HG03039 (cell line): ENCODE results near the gene KRT4.
"Not testable (repeated sequence)": the region's sequence is repeated elsewhere in the genome, so short reads cannot be mapped to it uniquely, and the experiment has no call there.

Source experiments
- ATAC-seq: cut with Tn5 transposase; IDR thresholded peaks from one replicate; pipeline ENCODE4 v1.9.1; 2021; ENCODE audit warnings: mild to moderate bottlenecking, moderate library complexity; ENCODE audit not compliant: unreplicated experiment

Gene KRT4

DNA sequence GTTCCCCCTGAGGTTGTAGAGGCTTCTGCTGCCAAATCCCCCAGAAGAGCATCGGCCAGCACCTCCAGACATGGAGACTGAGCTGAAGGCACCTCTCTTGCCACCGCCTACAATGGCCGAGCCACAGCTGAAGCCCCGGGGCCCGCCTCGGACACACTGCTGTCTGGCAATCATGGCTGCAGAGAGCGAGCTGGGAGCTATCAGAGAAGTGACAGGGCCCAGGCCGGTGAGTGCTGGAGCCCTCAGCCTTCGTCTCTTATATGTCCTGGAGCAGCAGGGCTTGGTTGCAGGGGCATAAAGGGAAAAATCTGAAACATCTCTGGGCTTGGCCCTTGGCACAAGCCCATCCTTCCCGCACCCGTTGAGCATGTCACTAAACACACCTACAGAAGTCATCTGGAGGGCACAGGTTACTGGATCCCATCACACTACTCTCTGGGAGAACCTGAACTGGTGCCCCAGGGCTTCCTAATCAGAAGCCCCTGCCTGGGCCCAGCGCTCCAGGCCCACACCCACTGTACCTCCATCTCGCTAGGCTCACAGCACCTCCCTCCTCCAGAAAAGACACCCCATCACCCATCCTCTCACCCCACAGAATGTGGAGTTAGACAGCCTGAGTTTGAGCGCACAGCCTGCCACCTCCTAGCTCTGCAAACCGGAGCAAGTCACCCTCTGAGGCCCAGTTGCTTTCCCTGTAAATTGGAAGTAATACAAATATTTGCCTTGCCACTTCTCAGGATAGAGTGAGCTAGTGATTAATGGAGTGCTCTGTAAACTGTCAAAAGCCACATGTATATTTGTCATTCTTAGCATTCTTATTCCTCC lies at the start of gene KRT4:
TSS of gene KRT4 (minus strand) at position 232 of the 825 bp plus-strand sequence. CDS start at position 174, 58 bp downstream.
- no peak for ATAC-seq

DNA sequence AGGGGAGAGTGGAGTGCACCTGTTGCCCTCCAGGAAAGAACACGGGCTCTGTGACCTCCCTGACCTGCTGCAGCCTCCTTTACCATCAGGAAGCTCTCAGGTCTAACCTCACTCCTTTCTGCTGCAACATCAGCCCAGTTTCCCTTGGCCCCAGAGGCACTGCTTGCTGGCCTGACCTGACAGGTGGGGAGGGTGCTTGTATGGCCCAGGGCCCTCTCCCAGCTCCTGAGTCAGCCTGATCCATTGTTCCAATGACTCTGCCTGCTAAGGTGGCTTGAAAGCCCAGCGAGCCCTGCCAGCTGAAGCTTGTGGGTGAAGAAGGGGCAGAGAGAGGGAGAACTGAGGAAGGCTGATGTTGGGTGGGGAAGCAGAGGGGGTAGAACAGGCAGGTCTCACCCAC lies 48.1 kb upstream of the KRT4 start:
- no peak for ATAC-seq

- ATAC-seq: no peak
These were observed 47.6 kb upstream of the KRT4 start for GRCh38 chr12:52861511-52861910.

GRCh38 chr12:52860102-52860823 lies 46.3 kb upstream of the KRT4 start:
- no peak for ATAC-seq

GRCh38 chr12:52857500-52857899 lies 43.6 kb upstream of the KRT4 start:
- no peak for ATAC-seq

- no peak for ATAC-seq
These were observed 42.9 kb upstream of the KRT4 start for GRCh38 chr12:52856787-52857186.

GRCh38 chr12:52856077-52856476 lies 42.2 kb upstream of the KRT4 start:
- not testable (repeated sequence) for ATAC-seq

GRCh38 chr12:52851787-52852186 lies 37.9 kb upstream of the KRT4 start:
- no peak for ATAC-seq

- no peak for ATAC-seq
These were observed 36.8 kb upstream of the KRT4 start for GRCh38 chr12:52850681-52851080.

- no peak for ATAC-seq
These were observed 35.6 kb upstream of the KRT4 start for GRCh38 chr12:52849511-52849910.

DNA sequence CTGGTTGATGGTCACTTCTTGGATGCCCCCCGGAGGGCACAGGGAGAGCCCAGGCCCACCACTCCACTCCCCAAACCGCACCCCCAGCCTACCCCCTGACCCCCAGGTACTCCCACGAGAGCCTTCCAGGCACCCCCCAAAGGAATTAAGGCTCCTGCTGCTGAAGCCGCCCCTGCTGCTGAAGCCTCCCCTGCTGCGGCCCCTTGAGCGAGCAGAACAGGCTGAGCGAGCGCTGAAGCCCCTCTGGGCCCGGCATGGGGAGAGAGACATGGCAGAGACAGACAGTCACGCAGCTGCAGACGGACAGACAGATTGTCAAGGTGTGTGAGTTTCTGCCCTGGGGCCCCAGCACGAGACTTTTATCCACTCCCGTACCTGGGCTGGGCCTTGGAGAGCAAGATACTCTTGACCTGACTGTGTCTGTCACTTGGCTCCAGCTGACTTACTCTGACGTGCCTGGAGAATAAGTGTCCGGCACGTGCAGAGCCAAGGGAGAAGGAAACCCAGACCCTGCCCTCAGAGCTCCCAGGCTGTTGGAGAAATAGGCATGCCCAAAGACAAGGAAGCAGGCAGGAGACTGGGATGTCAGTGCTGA lies 34.8 kb upstream of the KRT4 start, which contains the start of gene KRT78:
TSS of gene KRT78 (minus strand) at position 334 of the 595 bp plus-strand sequence. CDS start at position 270, 64 bp downstream.
- ATAC-seq: no peak

GRCh38 chr12:52847335-52848102 lies 33.6 kb upstream of the KRT4 start:
- no peak for ATAC-seq

DNA sequence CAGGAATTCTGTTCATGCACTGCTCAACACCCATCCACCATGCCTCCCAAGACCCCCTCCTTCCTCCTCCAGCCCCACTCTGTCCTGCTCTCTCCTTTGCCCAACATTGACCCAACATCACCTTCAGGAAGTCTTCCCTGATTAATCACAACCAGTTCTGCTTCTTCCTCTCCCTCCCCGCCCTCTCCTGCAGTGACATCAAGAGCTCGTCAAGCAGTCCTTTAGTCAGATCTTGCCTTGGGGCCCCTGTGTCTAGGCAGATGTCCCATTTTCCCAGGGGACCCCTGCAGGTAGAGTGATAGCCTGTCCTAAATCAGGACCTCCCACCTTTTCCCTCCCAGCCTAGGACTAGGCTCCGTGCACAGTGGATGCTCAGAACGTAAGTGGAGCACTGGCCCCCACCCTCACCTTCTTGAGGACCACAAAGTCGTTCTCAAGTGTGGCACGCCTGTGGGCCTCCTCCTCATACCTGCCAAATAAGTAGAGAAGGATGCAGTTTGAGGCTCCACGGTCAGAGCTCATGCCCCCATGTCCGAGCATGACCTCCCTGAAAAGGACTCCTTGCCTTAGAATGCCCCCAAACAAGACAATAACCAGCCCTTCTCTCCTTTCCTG lies 32.5 kb upstream of the KRT4 start:
- ATAC-seq: no peak

DNA sequence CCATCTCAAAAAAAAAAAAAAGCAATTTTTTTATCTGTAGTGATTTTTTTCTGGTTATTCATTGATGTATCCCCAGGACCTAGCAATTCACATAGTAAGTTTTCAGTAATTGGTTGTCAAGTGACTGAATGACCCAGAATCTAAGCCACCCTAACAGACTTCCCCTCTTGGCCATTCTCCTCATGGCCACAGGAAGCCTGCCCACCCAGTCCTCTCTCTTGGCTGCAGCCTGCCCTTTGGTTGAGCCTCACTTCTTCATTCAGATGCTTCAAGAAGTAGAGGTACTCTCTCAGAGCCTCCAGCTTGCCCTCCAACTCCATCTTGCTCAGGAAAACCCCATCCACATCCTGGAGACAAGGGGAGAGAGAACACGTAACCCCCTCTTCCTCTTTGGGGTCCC lies 32.0 kb upstream of the KRT4 start:
- ATAC-seq: no peak

GRCh38 chr12:52844386-52844785 lies 30.5 kb upstream of the KRT4 start:
- no peak for ATAC-seq

- ATAC-seq: no peak
These were observed 25.7 kb upstream of the KRT4 start for GRCh38 chr12:52839436-52840105.

DNA sequence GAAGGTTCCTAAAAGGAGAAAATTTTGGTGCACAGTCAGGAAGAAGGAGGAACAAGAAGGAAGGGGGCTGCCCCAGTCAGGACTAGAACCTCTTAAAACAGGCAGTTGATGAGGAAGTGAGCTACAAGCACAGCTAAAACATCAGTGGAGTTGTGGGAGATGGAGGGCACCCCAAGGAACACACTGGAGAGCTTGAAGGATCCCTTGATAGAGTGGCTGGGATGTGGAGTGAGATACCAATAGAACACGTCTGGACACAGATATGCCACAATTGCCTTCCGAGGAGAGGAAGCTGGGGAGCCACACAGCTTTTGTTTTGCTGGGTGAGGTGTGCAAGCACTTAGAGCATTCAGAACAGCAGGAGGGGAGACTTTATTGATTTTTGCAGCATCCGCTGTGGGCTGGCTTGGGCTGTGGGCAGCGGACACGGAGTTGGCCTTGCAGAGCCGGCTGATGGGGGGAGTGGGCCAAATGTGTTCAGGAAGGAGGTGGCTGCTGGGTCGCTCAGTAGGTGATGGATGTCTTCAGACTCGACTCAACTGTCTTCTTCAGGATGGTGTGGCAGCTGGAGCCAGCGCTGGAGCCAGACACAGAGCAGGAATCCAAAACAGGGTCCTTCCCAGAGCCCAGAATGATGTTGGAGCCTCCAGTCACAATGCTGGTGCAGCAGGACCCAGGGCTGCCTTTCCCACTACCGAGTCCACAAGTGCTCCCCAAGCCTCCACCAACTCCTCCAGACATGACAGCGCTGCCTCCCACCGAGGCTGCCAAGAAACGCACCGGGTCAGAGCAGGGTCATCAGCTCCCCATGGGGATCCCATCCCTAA lies 24.9 kb upstream of the KRT4 start:
- no peak for ATAC-seq

DNA sequence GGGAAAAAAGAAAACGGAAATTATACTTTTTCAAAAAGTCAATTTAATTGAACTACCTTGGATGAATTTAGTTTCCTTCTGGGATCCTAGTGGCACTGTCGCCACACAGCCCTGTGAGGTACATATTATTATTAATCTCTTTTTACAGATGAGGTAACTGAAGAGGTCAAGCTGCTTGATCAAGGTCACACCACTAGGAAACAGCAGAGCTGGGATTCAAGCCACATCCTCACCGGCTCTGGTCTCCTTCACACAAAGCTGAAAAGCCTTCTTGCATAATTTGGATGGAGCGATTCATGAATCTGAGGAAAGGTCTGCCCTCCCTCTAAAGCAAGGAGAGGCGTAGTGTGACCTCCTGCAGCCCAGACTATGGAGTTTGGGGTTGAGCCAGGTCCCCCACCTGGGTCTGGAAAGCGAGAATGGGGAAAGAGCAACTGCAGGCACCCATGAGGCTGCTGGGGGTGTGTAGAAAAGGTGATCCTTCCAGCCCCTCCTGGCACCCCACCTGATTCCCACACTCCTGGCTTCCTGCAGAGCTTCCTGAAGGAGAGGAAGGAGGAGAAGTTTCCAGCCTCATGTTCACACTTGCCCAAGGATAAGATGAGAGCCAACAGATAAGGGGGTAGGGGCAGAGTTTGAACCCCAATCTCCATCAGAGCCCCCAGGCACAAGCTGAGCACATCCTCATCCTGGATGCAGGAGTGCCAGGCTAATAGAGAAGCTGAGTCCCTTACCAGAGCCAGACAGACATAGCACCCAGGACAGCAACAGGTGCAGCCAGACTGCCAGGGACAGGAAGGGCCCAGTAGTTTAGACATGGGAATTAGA lies 24.1 kb upstream of the KRT4 start:
- no peak for ATAC-seq
